PC-3 (cell line): ENCODE results near the gene LCTL. TPM values are rescaled to one million over a fixed set of nuclear protein-coding genes. Genes with fewer than 3 reads are reported as not detected.

ENCODE experiments used
- ATAC-seq: fragments of 200-7000 bp; cut with Tn5 transposase; 2 replicates; pipeline ENCODE4 v1.9.1; 2020; ENCODE audit warnings: mild to moderate bottlenecking, moderate library complexity
- BruUV-seq: library from RNA; stranded (reverse); fragments of 400-500 nt; replicated peaks from 2 replicates; lab custom pipeline; 2021; lab: Mats Ljungman, UMichigan
- CTCF ChIA-PET: fragments of 300-600 bp; sonication (Branson Sonifier 250); formaldehyde crosslinking; loops from one replicate; lab custom pipeline; 2022; ENCODE audit warnings: antibody characterized with exemption; lab: Charles Lee
- POLR2A ChIA-PET: fragments of 300-600 bp; sonication (Branson Sonifier 250); formaldehyde crosslinking; loops from one replicate; lab custom pipeline; 2022; ENCODE audit warnings: antibody characterized with exemption; ENCODE audit not compliant: unreplicated experiment; lab: Charles Lee
- DNase-seq: peaks from one replicate; pipeline ENCODE4 v3.0.0-alpha.2; 2015
- H2AFZ ChIP-seq: fragments of 300-600 bp; sonication (generic); 2 replicates; pipeline ENCODE4 v1.6.0; 2016; ENCODE audit warnings: antibody characterized with exemption, low read length
- H3F3A ChIP-seq: fragments of 300-600 bp; sonication (generic); one replicate; pipeline ENCODE4 v1.6.0; 2017; ENCODE audit warnings: antibody characterized with exemption, low read length, control low read depth, mild to moderate bottlenecking; ENCODE audit not compliant: unreplicated experiment
- H3K27ac ChIP-seq: fragments of 300-600 bp; sonication (generic); 2 replicates; pipeline ENCODE4 v1.5.1; 2016; ENCODE audit warnings: mild to moderate bottlenecking, low read length
- H3K27me3 ChIP-seq: fragments of 300-600 bp; sonication (generic); 2 replicates; pipeline ENCODE4 v1.6.1; 2016; ENCODE audit warnings: low read length, mixed read lengths
- H3K36me3 ChIP-seq: fragments of 300-600 bp; sonication (generic); 2 replicates; pipeline ENCODE4 v1.6.1; 2016; ENCODE audit warnings: low read depth, mixed run types, low read length, mixed read lengths
- H3K4me1 ChIP-seq: fragments of 300-600 bp; sonication (generic); 2 replicates; pipeline ENCODE4 v1.5.1; 2016; ENCODE audit warnings: low read length; ENCODE audit not compliant: insufficient read depth
- H3K4me2 ChIP-seq: fragments of 300-600 bp; sonication (generic); 2 replicates; pipeline ENCODE4 v1.6.0; 2016; ENCODE audit warnings: low read length
- H3K4me3 ChIP-seq: fragments of 300-600 bp; sonication (generic); 2 replicates; pipeline ENCODE4 v1.5.1; 2016; ENCODE audit warnings: mild to moderate bottlenecking, low read length, mixed read lengths
- H3K79me2 ChIP-seq: fragments of 300-600 bp; sonication (generic); 2 replicates; pipeline ENCODE4 v1.6.1; 2017; ENCODE audit warnings: low read length, mixed read lengths
- H3K9ac ChIP-seq: fragments of 300-600 bp; sonication (generic); 2 replicates; pipeline ENCODE4 v1.6.0; 2016; ENCODE audit warnings: mild to moderate bottlenecking, low read length
- H3K9me2 ChIP-seq: fragments of 300-600 bp; sonication (generic); replicated peaks from 2 replicates; pipeline ENCODE4 v1.6.1; 2016; ENCODE audit warnings: mixed run types, low read length, mixed read lengths
- H3K9me3 ChIP-seq: fragments of 300-600 bp; sonication (generic); 2 replicates; pipeline ENCODE4 v1.6.1; 2016; ENCODE audit warnings: low read length, mixed read lengths
- H4K20me1 ChIP-seq: fragments of 300-600 bp; sonication (generic); 2 replicates; pipeline ENCODE4 v1.6.1; 2016; ENCODE audit warnings: low read length, mixed read lengths
- CTCF ChIP-seq: fragments of 300-600 bp; sonication (generic); conservative IDR thresholded peaks from 2 replicates; pipeline ENCODE4 v1.5.1; 2017; ENCODE audit warnings: antibody characterized with exemption, low read depth, mild to moderate bottlenecking, low read length
- EZH2 ChIP-seq: fragments of 300-600 bp; sonication (generic); IDR thresholded peaks from one replicate; pipeline ENCODE4 v1.6.1; 2017; ENCODE audit warnings: antibody characterized with exemption, mild to moderate bottlenecking, low read length; ENCODE audit not compliant: unreplicated experiment
- EZH2phosphoT487 ChIP-seq: fragments of 300-600 bp; sonication (generic); IDR thresholded peaks from 2 replicates; pipeline ENCODE4 v1.6.1; 2018; ENCODE audit warnings: mild to moderate bottlenecking, antibody characterized with exemption, low read length, borderline replicate concordance
- intact Hi-C: fragments of 100-400 bp; cut with micrococcal nuclease; formaldehyde crosslinking; loops from 2 replicates; pipeline ENCODE4 v1.9.0; 2023
- total RNA-seq: library from RNA; depleted of rRNA; stranded (reverse); fragments of >200 nt; gene quantifications from 2 replicates; pipeline ENCODE4 v1.2.3, GENCODE V29; 2014

LCTL gene
- total RNA-seq, 1 experiment from 2014 or later = not detected

DNA sequence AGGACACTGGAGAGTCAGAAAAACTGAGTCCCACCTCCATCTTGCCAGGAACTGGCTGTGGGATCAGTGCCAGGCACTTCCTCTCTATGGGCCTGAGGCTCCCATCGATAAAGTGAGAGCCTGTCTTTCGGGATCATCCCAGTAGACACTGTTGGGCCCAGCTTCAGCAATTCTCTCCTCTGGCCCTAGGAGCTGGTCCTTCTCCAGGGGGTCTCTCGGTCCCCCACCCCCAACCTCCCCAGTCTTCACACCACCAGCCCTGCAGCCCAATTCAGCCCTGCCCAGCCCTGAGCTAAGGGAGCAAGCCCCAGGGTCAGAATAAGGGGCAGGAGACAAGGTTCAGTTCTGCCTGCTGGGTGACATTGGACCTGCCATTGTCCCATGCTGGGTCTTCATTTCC lies 4.5 kb upstream of the LCTL start:
- TF ChIP-seq CTCF (no peak), EZH2phosphoT487 (no peak), EZH2 (no peak)
- Histone ChIP-seq H3F3A (no peaks in the 10 kb centered on the region), H3K79me2 (no peaks in the 10 kb centered on the region), H3K9me3 (no peaks in the 10 kb centered on the region), H3K4me2 (no peak overlapping the region), H4K20me1 (no peaks in the 10 kb centered on the region), H2AFZ (no peak overlapping the region), H3K27ac (no peak overlapping the region), H3K9ac (no peak overlapping the region), H3K27me3 (no peaks in the 10 kb centered on the region), H3K4me1 (0 out of 2 replicates have a peak, but pooled peaks cover 3% of the 10 kb centered on the region), H3K4me3 (no peak overlapping the region), H3K9me2 (no peaks in the 10 kb centered on the region), H3K36me3 (no peaks in the 10 kb centered on the region)
- no peak for ATAC-seq
- intact Hi-C loops = no loop called here
- DNase-seq = no peak
- ChIA-PET POLR2A (no interaction called here), CTCF (no interaction called here)
- no TSS peak for BruUV-seq

GRCh38 chr15:66569461-66570137 lies 3.8 kb upstream of the LCTL start:
- Histone ChIP-seq H2AFZ (no peak overlapping the region), H3K4me1 (0 out of 2 replicates have a peak, but pooled peaks cover 3% of the 10 kb centered on the region), H3K27me3 (no peaks in the 10 kb centered on the region), H3F3A (no peaks in the 10 kb centered on the region), H3K9me2 (no peaks in the 10 kb centered on the region), H3K27ac (no peak overlapping the region), H3K9me3 (no peaks in the 10 kb centered on the region), H3K4me3 (no peak overlapping the region), H3K4me2 (no peak overlapping the region), H3K36me3 (no peaks in the 10 kb centered on the region), H4K20me1 (no peaks in the 10 kb centered on the region), H3K79me2 (no peaks in the 10 kb centered on the region), H3K9ac (no peak overlapping the region)
- ChIA-PET POLR2A (no interaction called here), CTCF (no interaction called here)
- intact Hi-C loops = no loop called here
- DNase-seq (no peak), ATAC-seq (no peak)
- TF ChIP-seq EZH2 (no peak), EZH2phosphoT487 (no peak), CTCF (no peak)
- BruUV-seq = no TSS peak

- intact Hi-C loops = no loop called here
- no peaks in the 10 kb centered on the region for H3F3A ChIP-seq
Observed at GRCh38 chr15:66567897-66568296, 2.1 kb upstream of the LCTL start.

More at GRCh38 chr15:66567897-66568296, 2.1 kb upstream of the LCTL start:
- no peak overlapping the region for H3K4me2 ChIP-seq
- no peaks in the 10 kb centered on the region for H4K20me1 ChIP-seq
- ChIA-PET CTCF (no interaction called here), POLR2A (no interaction called here)
- ATAC-seq = no peak
- no peak for DNase-seq
- H3K27me3 ChIP-seq = no peaks in the 10 kb centered on the region
- H3K4me1 ChIP-seq = 0 out of 2 replicates have a peak, but pooled peaks cover 3% of the 10 kb centered on the region
- no peak overlapping the region for H3K9ac ChIP-seq
- H3K4me3 ChIP-seq = no peak overlapping the region
- no TSS peak for BruUV-seq
- no peaks in the 10 kb centered on the region for H3K79me2 ChIP-seq
- H3K9me2 ChIP-seq = no peaks in the 10 kb centered on the region
- no peak for TF ChIP-seq EZH2
- TF ChIP-seq CTCF = no peak
- no peak for TF ChIP-seq EZH2phosphoT487
- no peaks in the 10 kb centered on the region for H3K36me3 ChIP-seq
- H2AFZ ChIP-seq = no peak overlapping the region
- no peak overlapping the region for H3K27ac ChIP-seq
- no peaks in the 10 kb centered on the region for H3K9me3 ChIP-seq
